Neuron (in vitro differentiated cells): Measurements from ENCODE around the gene DNAI1.
"Not testable (repeated sequence)": the region's sequence is repeated elsewhere in the genome, so short reads cannot be mapped to it uniquely, and the experiment has no call there.

Source experiments
- H2AFZ ChIP-seq: one replicate; pipeline ENCODE4 v1.6.1; 2013; ENCODE audit warnings: low read depth, mild to moderate bottlenecking, inconsistent platforms, low read length, moderate library complexity
- H3K27me3 ChIP-seq: one replicate; pipeline ENCODE4 v1.6.1; 2013; ENCODE audit warnings: low read length; ENCODE audit not compliant: insufficient read depth
- H3K36me3 ChIP-seq: one replicate; pipeline ENCODE4 v1.6.1; 2013; ENCODE audit warnings: low read length; ENCODE audit not compliant: insufficient read depth
- H3K4me1 ChIP-seq: one replicate; pipeline ENCODE4 v1.6.1; 2013; ENCODE audit warnings: low read length; ENCODE audit not compliant: insufficient read depth
- H3K4me3 ChIP-seq: 2 replicates; pipeline ENCODE4 v1.5.1; 2013; ENCODE audit warnings: mild to moderate bottlenecking, low read length, moderate library complexity
- H3K9me3 ChIP-seq: one replicate; pipeline ENCODE4 v1.6.1; 2013; ENCODE audit warnings: low read length

DNAI1 gene

DNA sequence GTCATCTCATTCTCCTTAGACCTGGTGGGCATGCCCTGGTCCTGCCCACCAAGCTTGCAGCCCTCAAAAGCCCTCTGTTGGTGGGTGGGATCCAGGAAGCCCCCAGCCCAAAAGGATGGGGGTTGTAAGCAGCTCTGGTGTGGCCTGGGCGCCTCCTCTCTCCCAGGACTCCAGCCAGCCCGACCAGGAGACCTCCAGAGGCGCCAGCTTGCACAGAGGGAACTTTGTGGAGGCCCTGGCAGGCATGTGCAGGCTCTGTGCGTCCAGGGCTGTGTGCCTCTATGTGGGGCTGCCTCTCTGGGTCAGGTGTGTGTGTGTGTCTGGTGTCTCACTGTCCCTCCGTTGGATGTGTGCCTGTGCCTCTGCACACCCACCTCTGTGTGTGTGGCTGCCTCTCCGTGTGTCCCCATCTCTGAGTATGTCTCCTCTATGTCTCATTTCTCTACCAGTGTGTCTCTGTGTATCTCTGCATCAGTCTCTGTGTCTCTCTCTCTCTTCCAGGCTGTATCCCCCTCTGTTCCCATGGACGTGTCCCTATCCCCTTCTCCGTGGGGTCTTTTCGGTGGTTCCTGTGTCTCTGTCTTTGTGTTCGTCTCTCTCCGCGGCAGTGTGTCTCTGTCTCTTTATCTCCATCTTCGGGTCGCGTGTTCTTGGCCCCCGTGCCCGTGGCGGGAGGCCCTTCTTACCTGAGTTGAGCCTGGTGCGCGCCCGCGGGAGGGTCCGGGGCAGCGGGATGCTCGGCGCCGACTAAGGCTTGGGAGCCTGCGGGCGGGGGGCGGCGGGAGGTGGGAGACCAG is 63.7 kb downstream of the DNAI1 start:
- no peaks in the 10 kb centered on the region for H3K36me3 ChIP-seq
- H2AFZ ChIP-seq: peak overlapping the region; percentile 93
- H3K27me3 ChIP-seq: no peaks in the 10 kb centered on the region
- H3K4me1 ChIP-seq: peaks cover 13% of the 10 kb centered on the region
- H3K4me3 ChIP-seq: peak overlapping the region; percentile 60
- no peaks in the 10 kb centered on the region for H3K9me3 ChIP-seq

DNA sequence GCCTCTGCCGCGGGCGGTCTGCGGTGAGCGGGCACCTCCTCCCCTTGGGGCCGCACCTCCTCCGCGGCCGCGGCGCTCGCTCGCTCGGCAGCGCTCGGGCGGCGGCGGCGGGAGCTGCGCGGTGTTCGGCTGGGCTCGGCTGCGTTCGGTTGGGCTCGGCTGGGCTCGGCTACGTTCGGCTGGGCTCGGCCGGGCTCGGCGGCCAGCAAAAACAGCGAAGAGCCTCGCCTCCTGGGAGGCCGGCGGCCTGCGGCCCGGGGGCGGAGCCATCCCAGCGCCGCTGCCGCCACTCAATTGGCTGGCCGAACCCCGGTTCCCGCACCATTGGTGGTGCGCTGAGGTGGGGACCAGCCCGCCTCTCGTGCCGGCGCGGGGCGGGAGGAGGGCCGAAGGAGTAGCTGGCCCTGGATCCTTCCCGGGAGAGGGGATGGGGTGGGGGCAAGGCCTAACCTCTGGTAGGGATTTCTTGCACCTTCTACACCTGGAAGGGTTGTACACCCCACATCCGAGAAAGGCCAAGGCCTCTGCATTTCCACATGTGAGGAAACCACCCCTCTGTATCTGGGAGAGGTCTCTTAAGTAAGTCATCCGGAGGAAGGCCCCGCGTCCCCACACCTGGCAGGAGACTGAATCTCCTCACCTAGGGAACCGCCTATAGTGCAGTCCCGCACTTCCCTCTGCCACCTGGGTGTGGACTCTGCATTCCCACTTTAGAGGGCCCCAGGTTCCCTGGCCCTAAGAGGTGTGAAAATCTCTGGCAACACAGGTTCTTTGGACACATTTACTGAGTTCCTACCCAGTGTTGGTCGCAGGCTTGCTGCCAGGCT is 64.6 kb downstream of the DNAI1 start, which contains the start of gene ENHO:
Gene ENHO, minus strand, starts transcription at position 20 of the 827 bp plus-strand sequence. CDS start 1,295 bp downstream, outside the sequence.
- Histone ChIP-seq H3K36me3 (no peaks in the 10 kb centered on the region), H3K4me1 (peaks cover 13% of the 10 kb centered on the region), H3K27me3 (no peaks in the 10 kb centered on the region), H2AFZ (peak within 1 kb of the TSS; percentile 93), H3K9me3 (no peaks in the 10 kb centered on the region), H3K4me3 (peak within 1 kb of the TSS; percentile 60)

DNA sequence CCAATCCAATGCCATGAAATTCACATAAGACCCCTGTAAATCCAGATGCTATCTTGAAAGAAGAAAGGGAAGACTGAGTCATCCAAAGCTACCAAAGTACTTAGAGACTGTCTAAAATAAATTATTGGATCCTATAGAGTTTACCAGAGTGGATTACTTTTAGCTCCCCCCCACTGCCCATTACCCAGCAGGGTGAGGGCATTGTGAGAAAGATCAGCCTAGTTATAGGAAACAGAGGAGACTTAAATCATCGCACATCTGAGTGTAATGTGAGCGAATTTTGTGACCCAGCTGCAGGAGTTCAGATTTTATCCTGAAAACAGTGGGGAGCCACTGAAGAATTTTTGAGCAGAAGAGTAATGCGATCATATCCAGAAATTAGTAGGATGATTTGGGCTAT is 65.7 kb downstream of the DNAI1 start:
- H2AFZ ChIP-seq: no peak overlapping the region
- no peak overlapping the region for H3K4me3 ChIP-seq
- no peaks in the 10 kb centered on the region for H3K27me3 ChIP-seq
- H3K36me3 ChIP-seq: no peaks in the 10 kb centered on the region
- H3K9me3 ChIP-seq: no peaks in the 10 kb centered on the region
- H3K4me1 ChIP-seq: peaks cover 13% of the 10 kb centered on the region

DNA sequence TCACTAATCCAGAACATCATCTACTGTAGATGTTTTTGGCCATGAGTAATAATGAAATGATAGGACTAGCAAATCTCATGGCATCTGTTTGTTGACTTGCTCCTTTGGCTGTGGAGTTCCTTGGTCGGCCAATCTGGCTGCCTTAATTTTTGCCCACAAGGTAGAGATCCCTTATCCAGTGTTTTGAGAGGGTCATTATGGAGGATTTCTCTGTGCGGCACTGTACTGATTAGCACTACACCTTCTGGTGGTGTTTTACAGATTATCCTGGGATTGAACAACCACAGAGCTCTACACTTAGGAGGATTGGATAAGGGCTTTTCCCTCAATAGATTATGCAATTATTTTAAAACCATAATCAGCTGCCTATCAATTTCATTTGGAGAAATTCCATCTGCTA is 67.4 kb downstream of the DNAI1 start:
- H3K9me3 ChIP-seq: no peaks in the 10 kb centered on the region
- no peaks in the 10 kb centered on the region for H3K36me3 ChIP-seq
- H3K27me3 ChIP-seq: no peaks in the 10 kb centered on the region
- no peak overlapping the region for H3K4me3 ChIP-seq
- H2AFZ ChIP-seq: no peak overlapping the region
- peaks cover 13% of the 10 kb centered on the region for H3K4me1 ChIP-seq

DNA sequence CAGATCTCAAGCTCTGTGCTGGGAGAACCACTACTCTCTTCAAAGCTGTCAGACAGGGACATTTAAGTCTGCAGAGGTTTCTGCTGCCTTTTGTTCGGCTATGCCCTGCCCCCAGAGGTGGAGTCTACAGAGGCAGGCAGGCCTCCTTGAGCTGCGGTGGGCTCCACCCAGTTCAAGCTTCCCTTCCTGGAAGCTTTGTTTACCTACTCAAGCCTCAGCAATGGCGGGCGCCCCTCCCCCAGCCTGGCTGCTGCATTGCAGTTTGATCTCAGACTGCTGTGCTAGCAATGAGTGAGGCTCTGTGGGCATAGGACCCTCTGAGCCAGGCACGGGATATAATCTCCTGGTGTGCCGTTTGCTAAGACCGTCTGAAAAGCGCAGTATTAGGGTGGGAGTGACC is 73.4 kb downstream of the DNAI1 start:
- not testable (repeated sequence) for H3K4me3 ChIP-seq, H3K4me1 ChIP-seq, H3K9me3 ChIP-seq, H2AFZ ChIP-seq, H3K27me3 ChIP-seq, H3K36me3 ChIP-seq

DNA sequence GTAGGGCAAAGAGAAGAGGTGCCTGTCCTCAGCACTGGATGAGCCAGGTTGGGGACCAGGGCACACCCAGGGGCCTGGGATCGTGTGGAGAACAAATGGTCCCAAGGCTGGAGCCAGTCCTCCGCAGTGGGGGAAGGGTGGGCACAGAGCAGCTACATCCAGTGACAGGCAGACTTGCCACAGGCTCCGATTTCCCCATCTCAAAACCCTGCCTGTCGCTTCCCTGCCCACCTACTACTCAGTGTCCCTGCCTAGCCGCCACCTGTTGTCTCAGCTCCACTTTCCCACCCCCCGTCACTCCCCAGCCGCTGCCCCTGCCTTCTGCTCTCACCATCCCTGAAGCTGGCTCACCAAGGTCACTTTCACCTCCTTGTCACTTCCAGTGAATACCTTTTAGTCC is 78.1 kb downstream of the DNAI1 start:
- peaks cover 6% of the 10 kb centered on the region for H3K27me3 ChIP-seq

DNA sequence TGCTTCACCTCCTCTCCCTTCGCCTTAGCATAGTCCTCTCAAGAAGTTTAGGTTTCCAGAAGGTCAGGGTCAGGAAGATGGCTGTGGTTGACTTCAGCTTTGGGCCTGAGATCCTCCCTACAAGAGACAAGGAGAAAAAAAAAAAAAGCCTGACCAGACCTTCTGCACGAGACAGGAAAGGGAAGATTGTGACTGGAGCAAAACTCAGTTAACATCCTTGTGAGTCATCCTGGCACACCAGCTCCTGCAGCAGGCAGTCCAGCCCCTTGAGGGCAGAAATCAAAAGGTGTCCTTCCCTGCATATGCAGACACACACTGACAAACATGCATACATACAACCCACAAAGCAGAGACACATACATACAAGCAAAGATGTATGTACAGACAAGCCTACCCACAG is 82.2 kb downstream of the DNAI1 start:
- no peak overlapping the region for H2AFZ ChIP-seq
- no peaks in the 10 kb centered on the region for H3K9me3 ChIP-seq
- no peaks in the 10 kb centered on the region for H3K27me3 ChIP-seq

More for the DNA sequence above, 78.1 kb downstream of the DNAI1 start:
- Histone ChIP-seq H3K4me1 (no peaks in the 10 kb centered on the region), H3K4me3 (no peak overlapping the region), H3K36me3 (no peaks in the 10 kb centered on the region), H3K9me3 (no peaks in the 10 kb centered on the region), H2AFZ (no peak overlapping the region)

DNA sequence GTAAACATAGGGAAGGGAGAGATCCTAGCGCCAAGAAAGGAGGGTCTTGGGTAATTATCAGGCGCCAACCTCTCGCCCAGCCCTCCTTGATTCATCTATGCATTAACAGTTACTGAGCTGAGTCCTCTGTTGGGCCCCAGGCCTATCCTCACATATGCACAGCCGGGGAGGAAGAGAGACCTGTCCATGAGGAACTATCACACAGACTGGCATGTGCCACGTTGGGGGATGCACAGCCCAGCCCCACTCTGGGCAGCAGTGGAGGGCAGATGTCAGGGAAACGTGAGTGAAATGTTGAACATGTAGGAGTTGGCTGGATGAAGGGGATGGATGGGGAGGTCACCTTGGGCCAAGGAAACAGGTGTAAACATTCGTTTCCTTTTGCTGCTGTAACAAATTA is 82.9 kb downstream of the DNAI1 start:
- H3K4me3 ChIP-seq: no peak overlapping the region

More for the DNA sequence above, 82.2 kb downstream of the DNAI1 start:
- Histone ChIP-seq H3K4me3 (no peak overlapping the region), H3K36me3 (no peaks in the 10 kb centered on the region), H3K4me1 (no peaks in the 10 kb centered on the region)

DNA sequence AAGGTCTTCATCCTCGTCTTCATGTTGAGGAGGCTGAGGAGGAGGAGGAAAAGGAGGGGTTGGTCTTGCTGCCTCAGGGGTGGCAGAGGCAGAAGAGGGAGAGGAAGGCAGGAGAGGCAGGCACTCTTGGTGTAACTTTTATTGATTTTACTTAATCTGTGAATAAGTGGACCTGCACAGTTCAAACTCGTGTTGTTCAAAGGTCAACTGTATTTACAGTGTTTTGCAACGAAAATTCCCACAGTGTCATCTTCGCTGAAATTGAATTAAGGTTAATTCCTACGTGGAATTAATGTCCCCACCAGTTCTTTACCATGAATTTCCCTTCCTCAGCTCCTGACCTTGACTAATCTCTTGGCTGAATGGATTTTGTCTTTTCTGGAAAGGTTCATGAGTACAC is 85.4 kb downstream of the DNAI1 start:
- H3K36me3 ChIP-seq: no peaks in the 10 kb centered on the region
- peaks cover 3% of the 10 kb centered on the region for H3K4me1 ChIP-seq
- H3K4me3 ChIP-seq: no peak overlapping the region
- H3K27me3 ChIP-seq: no peaks in the 10 kb centered on the region
- no peaks in the 10 kb centered on the region for H3K9me3 ChIP-seq
- H2AFZ ChIP-seq: no peak overlapping the region

More for the DNA sequence above, 82.9 kb downstream of the DNAI1 start:
- H2AFZ ChIP-seq: no peak overlapping the region
- H3K27me3 ChIP-seq: no peaks in the 10 kb centered on the region
- no peaks in the 10 kb centered on the region for H3K36me3 ChIP-seq
- H3K4me1 ChIP-seq: no peaks in the 10 kb centered on the region
- H3K9me3 ChIP-seq: no peaks in the 10 kb centered on the region

DNA sequence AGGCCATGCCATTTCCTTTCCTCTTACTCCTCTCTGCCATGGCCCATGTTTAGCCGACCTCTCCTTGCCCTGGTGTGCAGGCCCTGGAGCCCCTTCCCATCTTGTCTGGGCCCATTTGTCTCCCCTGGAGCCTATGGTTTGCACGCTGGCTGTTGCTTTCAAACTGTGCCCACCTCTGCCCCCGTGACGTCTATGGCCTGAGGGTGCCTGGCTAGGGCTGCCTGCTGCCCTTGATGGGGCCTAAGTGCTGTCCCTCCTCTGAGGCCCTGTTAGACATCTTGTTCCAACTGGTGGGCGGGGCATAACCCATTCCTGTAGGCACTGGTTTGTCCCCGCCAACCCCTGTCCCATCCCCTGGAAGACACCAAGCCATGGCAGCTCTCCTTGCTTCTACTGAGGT is 86.9 kb downstream of the DNAI1 start:
- no peak overlapping the region for H3K4me3 ChIP-seq
- H3K36me3 ChIP-seq: no peaks in the 10 kb centered on the region
- H2AFZ ChIP-seq: no peak overlapping the region
- no peaks in the 10 kb centered on the region for H3K27me3 ChIP-seq
- peaks cover 3% of the 10 kb centered on the region for H3K4me1 ChIP-seq
- H3K9me3 ChIP-seq: no peaks in the 10 kb centered on the region

DNA sequence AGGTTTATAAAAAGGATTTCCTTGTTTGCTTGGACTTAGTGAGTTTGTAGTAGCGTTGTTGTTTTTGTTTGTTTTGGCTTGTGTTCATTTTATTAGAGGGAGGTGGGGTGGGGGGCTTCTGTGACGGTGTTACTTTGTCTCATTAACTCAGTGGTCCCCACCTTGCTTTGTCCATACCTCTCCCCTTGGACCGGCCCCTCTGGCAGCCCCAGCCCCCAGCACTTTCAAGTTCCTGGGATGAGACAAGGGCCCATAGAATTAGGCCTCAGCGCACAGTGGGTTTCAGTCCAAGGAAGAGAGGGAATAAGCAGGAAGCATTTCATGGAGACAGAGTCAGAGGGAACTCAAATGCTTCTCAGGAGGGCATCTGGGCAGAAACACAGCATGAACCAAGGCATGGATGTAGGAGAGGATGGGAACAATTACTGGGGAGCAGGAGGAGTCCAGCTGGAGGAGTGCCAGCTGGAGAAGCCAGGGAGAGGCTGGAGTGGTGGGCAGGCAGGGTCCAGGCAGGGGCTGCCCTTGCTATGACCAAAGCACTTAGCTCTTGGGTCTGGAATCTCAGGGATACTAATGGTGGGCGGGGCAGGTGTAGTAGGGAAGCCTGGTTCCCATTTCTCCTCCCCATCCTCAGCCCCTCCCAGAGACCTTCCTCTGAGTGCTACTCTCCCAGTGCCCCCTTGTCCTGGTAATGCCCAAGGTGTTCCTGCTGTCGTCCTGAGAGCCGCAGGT is 87.7 kb downstream of the DNAI1 start:
- H3K4me1 ChIP-seq: peaks cover 3% of the 10 kb centered on the region
- H3K27me3 ChIP-seq: no peaks in the 10 kb centered on the region
- peaks cover 5% of the 10 kb centered on the region for H3K36me3 ChIP-seq

DNA sequence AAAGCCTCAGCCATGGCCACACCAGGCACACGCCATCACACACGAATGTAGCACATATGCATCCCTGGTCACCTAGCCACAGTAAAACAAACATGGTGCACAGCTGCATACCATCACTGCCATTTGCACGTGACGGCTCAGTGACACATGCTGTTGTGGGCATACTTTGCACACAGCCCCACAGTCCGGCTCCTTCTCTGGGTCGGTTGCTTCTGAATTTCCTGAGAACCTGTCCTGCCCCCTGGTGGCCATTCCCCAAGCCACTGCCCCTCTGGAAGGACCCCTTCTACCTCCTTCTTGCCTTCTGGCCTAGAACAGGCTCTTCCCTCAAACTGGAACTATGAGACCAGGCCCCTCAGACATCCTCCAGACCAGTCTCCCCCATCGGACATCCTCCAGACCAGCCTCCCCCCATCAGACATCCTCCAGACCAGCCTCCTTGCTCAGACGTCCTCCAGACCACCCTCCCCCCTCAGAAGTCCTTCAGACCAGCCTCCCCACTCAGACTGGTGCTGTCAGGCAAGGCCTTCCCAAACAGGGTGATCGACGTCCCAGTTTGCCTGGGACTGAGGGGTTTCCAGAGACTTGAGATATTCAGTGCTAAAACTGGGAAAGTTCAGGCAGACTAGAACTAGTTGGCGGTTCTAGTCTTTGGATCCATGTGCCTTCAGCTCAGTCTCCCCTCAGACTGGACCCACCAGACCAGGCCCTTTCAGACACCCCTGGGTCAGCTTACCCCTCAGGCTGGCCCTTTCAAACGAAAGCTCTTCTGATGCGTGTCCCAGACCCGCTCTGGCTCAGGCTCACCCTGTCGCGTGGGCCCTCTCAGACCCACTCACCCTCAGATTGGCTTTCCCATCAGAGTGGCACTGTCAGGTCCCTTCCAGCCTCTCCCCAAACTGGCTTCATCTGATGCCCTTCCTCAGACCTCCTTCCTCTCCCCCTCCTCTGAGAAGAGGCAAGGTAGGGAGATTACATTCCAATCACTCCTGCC is 88.5 kb downstream of the DNAI1 start:
- H3K36me3 ChIP-seq: peaks cover 12% of the 10 kb centered on the region
- H3K4me3 ChIP-seq: no peak overlapping the region
- H2AFZ ChIP-seq: no peak overlapping the region
- peaks cover 3% of the 10 kb centered on the region for H3K4me1 ChIP-seq
- H3K9me3 ChIP-seq: no peaks in the 10 kb centered on the region
- H3K27me3 ChIP-seq: no peaks in the 10 kb centered on the region

More for the DNA sequence above, 87.7 kb downstream of the DNAI1 start:
- H2AFZ ChIP-seq: no peak overlapping the region
- no peak overlapping the region for H3K4me3 ChIP-seq
- H3K9me3 ChIP-seq: no peaks in the 10 kb centered on the region
